ENCODE data around the gene MYH11. TPM values are rescaled to one million over a fixed set of nuclear protein-coding genes. Genes with fewer than 3 reads are reported as not detected.
"Not testable (repeated sequence)": the region's sequence is repeated elsewhere in the genome, so short reads cannot be mapped to it uniquely, and the experiment has no call there.

MYH11 gene
- total RNA-seq, 1 donor from 2014 or later, result 0.07 TPM

- no peaks in the 10 kb centered on the region for H3K4me1 Mint-ChIP-seq
- no peaks in the 10 kb centered on the region for H3K27me3 Mint-ChIP-seq (ENCODE audit: insufficient read depth, low read depth)
- Histone ChIP-seq H3K27me3 (no peaks in the 10 kb centered on the region), H4K20me1 (ENCODE audit: low read depth) (peaks cover 12% of the 10 kb centered on the region), H3K9ac (no peak overlapping the region), H3K9me3 (ENCODE audit: low read depth) (no peaks in the 10 kb centered on the region), H3K36me3 (no peaks in the 10 kb centered on the region), H3K27ac (no peak overlapping the region), H3K4me1 (no peaks in the 10 kb centered on the region), H3K4me2 (no peak overlapping the region), H3F3A (ENCODE audit: low read depth) (no peaks in the 10 kb centered on the region), H2AFZ (replicated peaks) (no peak overlapping the region), H3K79me2 (ENCODE audit: low read depth) (peaks cover 28% of the 10 kb centered on the region), H3K4me3 (no peak overlapping the region)
- H3K27ac Mint-ChIP-seq, result no peak overlapping the region
- no peaks in the 10 kb centered on the region for H3K9me3 Mint-ChIP-seq
- DNase-seq (ENCODE audit: low spot score), result no peak
- TF ChIP-seq EZH2phosphoT487 (IDR thresholded peaks at IDR 0.05) (no peak), EZH2 (IDR thresholded peaks at IDR 0.05) (no peak)
- no peak overlapping the region for H3K4me3 Mint-ChIP-seq
- H3K36me3 Mint-ChIP-seq, result peaks cover 19% of the 10 kb centered on the region
Observed at GRCh38 chr16:15665107-15665506, 191.7 kb downstream of the MYH11 start.

GRCh38 chr16:15660203-15660601 lies 196.6 kb downstream of the MYH11 start:
- no peaks in the 10 kb centered on the region for H3K36me3 ChIP-seq
- DNase-seq (ENCODE audit: low spot score), result no peak
- no peaks in the 10 kb centered on the region for H3K4me1 ChIP-seq
- peaks cover 34% of the 10 kb centered on the region for H4K20me1 ChIP-seq (ENCODE audit: low read depth)
- H3K9me3 Mint-ChIP-seq, result no peaks in the 10 kb centered on the region
- H3K9me3 ChIP-seq (ENCODE audit: low read depth), result no peaks in the 10 kb centered on the region
- H3K4me1 Mint-ChIP-seq, result no peaks in the 10 kb centered on the region
- H3F3A ChIP-seq (ENCODE audit: low read depth), result no peaks in the 10 kb centered on the region
- no peak overlapping the region for H3K27ac ChIP-seq
- no peak overlapping the region for H3K4me3 Mint-ChIP-seq
- H3K4me2 ChIP-seq, result no peak overlapping the region
- H3K79me2 ChIP-seq (ENCODE audit: low read depth), result peaks cover 71% of the 10 kb centered on the region
- no peaks in the 10 kb centered on the region for H3K27me3 Mint-ChIP-seq (ENCODE audit: insufficient read depth, low read depth)
- H2AFZ ChIP-seq (replicated peaks), result no peak overlapping the region
- no peak overlapping the region for H3K4me3 ChIP-seq
- H3K36me3 Mint-ChIP-seq, result peaks cover 13% of the 10 kb centered on the region
- H3K27ac Mint-ChIP-seq, result no peak overlapping the region
- H3K9ac ChIP-seq, result no peak overlapping the region
- no peak for TF ChIP-seq CTCF (IDR thresholded peaks at IDR 0.05)
- no peak for TF ChIP-seq EZH2 (IDR thresholded peaks at IDR 0.05)
- no peak for TF ChIP-seq EZH2phosphoT487 (IDR thresholded peaks at IDR 0.05)
- no peaks in the 10 kb centered on the region for H3K27me3 ChIP-seq

- H3K36me3 Mint-ChIP-seq, result peaks cover 9% of the 10 kb centered on the region
- Histone ChIP-seq H3K27ac (no peak overlapping the region), H3K79me2 (ENCODE audit: low read depth) (peaks cover 87% of the 10 kb centered on the region), H2AFZ (replicated peaks) (no peak overlapping the region), H3F3A (ENCODE audit: low read depth) (no peaks in the 10 kb centered on the region), H3K4me1 (no peaks in the 10 kb centered on the region), H3K4me2 (no peak overlapping the region), H3K9me3 (ENCODE audit: low read depth) (no peaks in the 10 kb centered on the region), H3K9ac (no peak overlapping the region), H3K36me3 (no peaks in the 10 kb centered on the region), H4K20me1 (ENCODE audit: low read depth) (peaks cover 34% of the 10 kb centered on the region), H3K27me3 (no peaks in the 10 kb centered on the region), H3K4me3 (no peak overlapping the region)
- H3K27me3 Mint-ChIP-seq (ENCODE audit: insufficient read depth, low read depth), result no peaks in the 10 kb centered on the region
- TF ChIP-seq EZH2 (IDR thresholded peaks at IDR 0.05) (no peak), CTCF (IDR thresholded peaks at IDR 0.05) (no peak), EZH2phosphoT487 (IDR thresholded peaks at IDR 0.05) (no peak)
- H3K4me1 Mint-ChIP-seq, result no peaks in the 10 kb centered on the region
- DNase-seq (ENCODE audit: low spot score), result no peak
- no peak overlapping the region for H3K27ac Mint-ChIP-seq
- no peak overlapping the region for H3K4me3 Mint-ChIP-seq
- no peaks in the 10 kb centered on the region for H3K9me3 Mint-ChIP-seq
Observed at GRCh38 chr16:15658556-15658955, 198.3 kb downstream of the MYH11 start.

- Histone ChIP-seq H3K4me2 (no peak overlapping the region), H3K79me2 (ENCODE audit: low read depth) (peaks cover 91% of the 10 kb centered on the region)
- DNase-seq (ENCODE audit: low spot score), result no peak
Observed at GRCh38 chr16:15658149-15658548, 198.7 kb downstream of the MYH11 start.

GRCh38 chr16:15655561-15655960 lies 201.3 kb downstream of the MYH11 start:
- H3K4me3 ChIP-seq; H2AFZ ChIP-seq (replicated peaks); H3K36me3 ChIP-seq; H3K27ac ChIP-seq; H3F3A ChIP-seq (ENCODE audit: low read depth); DNase-seq (ENCODE audit: low spot score); H3K27ac Mint-ChIP-seq; H3K27me3 Mint-ChIP-seq (ENCODE audit: insufficient read depth, low read depth); H3K4me2 ChIP-seq; H3K9me3 Mint-ChIP-seq; H3K27me3 ChIP-seq; H3K9me3 ChIP-seq (ENCODE audit: low read depth); H3K9ac ChIP-seq; H3K36me3 Mint-ChIP-seq; H3K4me3 Mint-ChIP-seq; H3K4me1 ChIP-seq: not testable (repeated sequence)
- Histone ChIP-seq H3K79me2 (ENCODE audit: low read depth) (peaks cover 93% of the 10 kb centered on the region), H4K20me1 (ENCODE audit: low read depth) (peaks cover 47% of the 10 kb centered on the region)
- peaks cover 12% of the 10 kb centered on the region for H3K4me1 Mint-ChIP-seq

More at GRCh38 chr16:15658149-15658548, 198.7 kb downstream of the MYH11 start:
- Mint-ChIP-seq H3K27ac (no peak overlapping the region), H3K4me1 (peaks cover 2% of the 10 kb centered on the region), H3K27me3 (ENCODE audit: insufficient read depth, low read depth) (no peaks in the 10 kb centered on the region), H3K4me3 (no peak overlapping the region), H3K9me3 (no peaks in the 10 kb centered on the region), H3K36me3 (peaks cover 9% of the 10 kb centered on the region)
- Histone ChIP-seq H3K4me1 (no peaks in the 10 kb centered on the region), H3K27me3 (no peaks in the 10 kb centered on the region), H3K9ac (no peak overlapping the region), H3F3A (ENCODE audit: low read depth) (no peaks in the 10 kb centered on the region), H3K9me3 (ENCODE audit: low read depth) (no peaks in the 10 kb centered on the region), H3K4me3 (no peak overlapping the region), H2AFZ (replicated peaks) (no peak overlapping the region), H3K27ac (no peak overlapping the region), H3K36me3 (no peaks in the 10 kb centered on the region), H4K20me1 (ENCODE audit: low read depth) (peaks cover 34% of the 10 kb centered on the region)
- TF ChIP-seq EZH2 (IDR thresholded peaks at IDR 0.05) (no peak), CTCF (IDR thresholded peaks at IDR 0.05) (no peak), EZH2phosphoT487 (IDR thresholded peaks at IDR 0.05) (no peak)

All from neural progenitor cell (in vitro differentiated cells).